ENCODE data around the gene LRP1-AS.

LRP1-AS gene

GRCh38 chr12:57099047-57099714 is 48.2 kb downstream of the LRP1-AS start:
- H3K4me3 Mint-ChIP-seq = no peak overlapping the region
- peak overlapping the region; percentile 41 for H3K27ac Mint-ChIP-seq
- H3K27me3 Mint-ChIP-seq = no peaks in the 10 kb centered on the region
- H3K9me3 Mint-ChIP-seq = no peaks in the 10 kb centered on the region
- DNase-seq (no peak), ATAC-seq (no peak)
- H3K36me3 Mint-ChIP-seq (ENCODE audit: low read depth) = peaks cover 66% of the 10 kb centered on the region
- H3K4me1 Mint-ChIP-seq = peaks cover 55% of the 10 kb centered on the region

GRCh38 chr12:57098546-57098945 is 48.9 kb downstream of the LRP1-AS start:
- Mint-ChIP-seq H3K27ac (peak overlapping the region; percentile 41), H3K4me1 (peaks cover 54% of the 10 kb centered on the region), H3K36me3 (ENCODE audit: low read depth) (peaks cover 60% of the 10 kb centered on the region), H3K27me3 (no peaks in the 10 kb centered on the region), H3K9me3 (no peaks in the 10 kb centered on the region), H3K4me3 (no peak overlapping the region)
- DNase-seq = no peak
- no peak for ATAC-seq

- H3K4me3 Mint-ChIP-seq = no peak overlapping the region
- H3K9me3 Mint-ChIP-seq = no peaks in the 10 kb centered on the region
- peaks cover 61% of the 10 kb centered on the region for H3K36me3 Mint-ChIP-seq (ENCODE audit: low read depth)
- H3K4me1 Mint-ChIP-seq = peaks cover 55% of the 10 kb centered on the region
- no peaks in the 10 kb centered on the region for H3K27me3 Mint-ChIP-seq
- DNase-seq = no peak
- ATAC-seq = no peak
- peak overlapping the region; percentile 38 for H3K27ac Mint-ChIP-seq
These were observed 49.9 kb downstream of the LRP1-AS start for GRCh38 chr12:57097554-57097835.

GRCh38 chr12:57096748-57097553 is 50.5 kb downstream of the LRP1-AS start:
- ATAC-seq (no peak), DNase-seq (no peak)
- Mint-ChIP-seq H3K27ac (peak overlapping the region; percentile 55), H3K4me3 (no peak overlapping the region), H3K4me1 (peaks cover 55% of the 10 kb centered on the region), H3K9me3 (no peaks in the 10 kb centered on the region), H3K36me3 (ENCODE audit: low read depth) (peaks cover 60% of the 10 kb centered on the region), H3K27me3 (no peaks in the 10 kb centered on the region)

GRCh38 chr12:57096099-57096572 is 51.3 kb downstream of the LRP1-AS start:
- Mint-ChIP-seq H3K4me3 (no peak overlapping the region), H3K27ac (peak overlapping the region; percentile 55), H3K4me1 (peaks cover 59% of the 10 kb centered on the region), H3K9me3 (no peaks in the 10 kb centered on the region), H3K27me3 (no peaks in the 10 kb centered on the region), H3K36me3 (ENCODE audit: low read depth) (peaks cover 61% of the 10 kb centered on the region)
- DNase-seq (no peak), ATAC-seq (no peak)

GRCh38 chr12:57095440-57095839 is 52.0 kb downstream of the LRP1-AS start:
- DNase-seq = no peak
- Mint-ChIP-seq H3K36me3 (ENCODE audit: low read depth) (peaks cover 67% of the 10 kb centered on the region), H3K9me3 (no peaks in the 10 kb centered on the region), H3K4me3 (no peak overlapping the region), H3K4me1 (peaks cover 66% of the 10 kb centered on the region), H3K27me3 (no peaks in the 10 kb centered on the region), H3K27ac (peak overlapping the region; percentile 95)
- ATAC-seq = no peak
